ENCODE data around the gene CEP170B. TPM values are rescaled to one million over a fixed set of nuclear protein-coding genes. Genes with fewer than 3 reads are reported as not detected.

The CEP170B gene
- polyA plus RNA-seq, 2 donors = 19.8 to 37.5 TPM

DNA sequence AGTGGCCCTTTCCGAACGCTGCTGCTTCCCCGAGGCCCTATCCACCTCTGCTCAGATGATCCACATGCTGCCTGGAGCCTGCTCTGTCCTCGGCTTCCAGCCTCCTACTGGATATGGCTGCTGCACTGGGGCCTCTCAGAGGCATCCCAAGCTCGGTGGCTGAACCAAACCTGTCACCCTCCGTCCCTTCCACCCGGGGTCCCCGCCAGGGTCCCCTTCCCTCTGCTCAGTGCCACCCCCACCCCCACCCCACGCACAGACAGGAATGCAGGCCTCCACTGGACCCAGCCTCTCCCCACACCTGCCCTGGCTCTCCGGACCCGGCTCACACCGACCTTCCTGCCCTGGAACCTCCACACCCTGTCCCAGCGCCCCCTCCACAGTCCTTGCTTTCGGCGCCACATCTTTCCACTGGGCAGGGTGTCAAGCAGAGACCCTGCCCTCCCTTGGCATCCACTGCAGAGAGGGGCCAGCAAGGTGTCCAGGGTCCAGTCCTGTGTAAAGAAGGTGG is 6.1 kb downstream of the CEP170B start:
- H3K4me3 ChIP-seq (ENCODE audit: low read depth in 1 of 2, low read length in 2 of 2) = no peak overlapping the region
- H3K27me3 ChIP-seq (ENCODE audit: control insufficient read depth in 1 of 2, insufficient read depth in 2 of 2, low read length in 2 of 2) = no peaks in the 10 kb centered on the region
- 83 to 84% methylated on average over 15 of the region's 15 CpGs for WGBS, 2 donors
- H3K4me1 ChIP-seq (ENCODE audit: control insufficient read depth in 2 of 2, insufficient read depth in 2 of 2, low read length in 1 of 2) = peaks cover 19 to 54% of the 10 kb centered on the region in 2 donors
- H3K36me3 ChIP-seq (ENCODE audit: control insufficient read depth in 2 of 2, insufficient read depth in 2 of 2, low read length in 1 of 2) = peaks cover 0 to 16% of the 10 kb centered on the region in 2 donors
- H3K27ac ChIP-seq (ENCODE audit: low read depth in 2 of 2, low read length in 1 of 2) = no peak overlapping the region
- no peaks in the 10 kb centered on the region for H3K9me3 ChIP-seq (ENCODE audit: control insufficient read depth in 2 of 2, insufficient read depth in 1 of 2, low read depth in 1 of 2, low read length in 1 of 2)

DNA sequence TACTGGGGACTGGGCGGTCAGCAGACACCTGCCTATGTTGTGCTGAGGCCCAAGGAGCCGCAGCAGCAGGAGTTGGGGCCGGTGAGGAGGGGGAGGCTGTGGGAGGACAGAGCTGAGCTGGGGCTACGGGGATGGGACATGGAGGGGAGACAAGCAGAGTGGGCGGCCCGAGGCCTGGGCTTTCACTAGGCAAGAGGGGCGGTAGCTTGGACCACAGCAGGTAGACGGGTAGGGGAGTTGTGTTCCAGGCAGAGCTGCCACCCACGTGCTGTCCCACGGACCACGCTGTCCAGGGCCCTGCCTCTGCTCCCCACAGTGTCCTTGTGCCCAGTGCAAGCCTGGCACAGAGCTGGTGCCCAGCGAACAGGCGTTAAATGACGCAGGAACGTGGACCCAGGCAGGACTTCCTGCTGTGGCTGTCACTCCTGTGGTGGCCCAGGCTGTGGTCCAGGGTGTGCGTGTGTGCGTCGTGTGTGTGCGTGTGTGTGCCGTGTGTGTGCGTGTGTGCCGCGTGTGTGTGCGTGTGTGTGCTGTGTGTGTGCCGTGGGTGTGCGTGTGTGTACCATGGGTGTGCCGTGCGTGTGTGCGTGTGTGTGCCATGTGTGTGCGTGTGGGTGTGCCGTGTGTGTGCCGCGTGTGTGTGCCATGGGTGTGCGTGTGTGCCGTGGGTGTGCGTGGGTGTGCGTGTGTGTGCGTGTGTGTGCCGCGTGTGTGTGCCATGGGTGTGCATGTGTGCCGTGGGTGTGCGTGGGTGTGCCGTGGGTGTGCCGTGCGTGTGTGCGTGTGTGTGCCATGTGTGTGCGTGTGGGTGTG is 6.8 kb downstream of the CEP170B start:
- Histone ChIP-seq H3K36me3 (ENCODE audit: control insufficient read depth in 2 of 2, insufficient read depth in 2 of 2, low read length in 1 of 2) (peaks cover 0 to 16% of the 10 kb centered on the region in 2 donors), H3K4me3 (ENCODE audit: low read depth in 1 of 2, low read length in 2 of 2) (no peak overlapping the region), H3K9me3 (ENCODE audit: control insufficient read depth in 2 of 2, insufficient read depth in 1 of 2, low read depth in 1 of 2, low read length in 1 of 2) (no peaks in the 10 kb centered on the region), H3K4me1 (ENCODE audit: control insufficient read depth in 2 of 2, insufficient read depth in 2 of 2, low read length in 1 of 2) (peaks cover 12 to 47% of the 10 kb centered on the region in 2 donors), H3K27ac (ENCODE audit: low read depth in 2 of 2, low read length in 1 of 2) (no peak overlapping the region), H3K27me3 (ENCODE audit: control insufficient read depth in 1 of 2, insufficient read depth in 2 of 2, low read length in 2 of 2) (no peaks in the 10 kb centered on the region)
- WGBS, 2 donors = 82 to 83% methylated on average over 35 to 43 of the region's 47 CpGs

DNA sequence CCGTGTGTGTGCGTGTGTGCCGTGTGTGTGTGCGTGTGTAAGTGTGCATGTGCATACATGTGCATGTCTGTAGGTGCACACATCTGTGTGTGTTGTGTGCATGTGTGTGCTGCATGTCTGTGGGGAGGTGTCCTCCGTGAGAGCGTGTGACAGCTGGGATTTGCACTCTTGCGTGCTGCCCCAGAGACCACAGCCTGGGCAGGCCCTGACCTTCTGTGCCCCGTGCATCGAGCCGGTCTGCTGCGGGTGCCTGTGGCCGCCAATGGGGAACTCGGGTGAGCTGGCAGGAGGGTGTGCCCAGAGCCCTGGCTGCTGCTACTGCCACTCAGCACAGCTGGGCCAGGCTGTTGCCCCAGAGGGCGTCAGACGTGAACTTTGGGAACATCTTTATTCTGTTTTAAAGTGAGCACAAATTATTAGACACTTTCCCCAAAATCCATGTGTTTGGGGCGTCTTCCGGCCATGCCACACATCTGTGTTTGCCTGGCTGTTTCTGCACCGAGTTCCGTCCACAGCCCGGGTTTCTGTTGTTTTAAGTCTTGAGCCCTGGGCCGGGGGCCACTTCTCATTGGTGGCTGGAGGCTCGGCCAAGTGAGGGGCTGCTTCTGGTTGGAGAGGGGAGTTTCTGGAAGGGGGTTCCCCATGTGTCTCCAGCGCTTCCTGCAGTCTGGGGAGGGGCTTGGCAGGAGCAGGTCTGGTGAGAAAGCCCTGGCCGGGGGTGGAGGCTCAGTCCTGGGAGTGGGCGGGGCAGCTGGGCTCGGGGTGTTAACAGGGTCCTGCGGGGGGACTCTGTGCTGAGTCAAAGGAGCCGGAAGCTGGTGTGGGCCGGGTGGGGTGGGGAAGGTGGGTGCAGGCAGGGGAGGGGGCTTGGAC is 7.6 kb downstream of the CEP170B start:
- peaks cover 9 to 39% of the 10 kb centered on the region in 2 donors for H3K4me1 ChIP-seq (ENCODE audit: control insufficient read depth in 2 of 2, insufficient read depth in 2 of 2, low read length in 1 of 2)
- peak overlapping the region; percentile 61 to 85 for H3K27ac ChIP-seq (ENCODE audit: low read depth in 2 of 2, low read length in 1 of 2)
- no peaks in the 10 kb centered on the region for H3K9me3 ChIP-seq (ENCODE audit: control insufficient read depth in 2 of 2, insufficient read depth in 1 of 2, low read depth in 1 of 2, low read length in 1 of 2)
- peaks cover 0 to 16% of the 10 kb centered on the region in 2 donors for H3K36me3 ChIP-seq (ENCODE audit: control insufficient read depth in 2 of 2, insufficient read depth in 2 of 2, low read length in 1 of 2)
- H3K4me3 ChIP-seq (ENCODE audit: low read depth in 1 of 2, low read length in 2 of 2) = no peak overlapping the region
- no peaks in the 10 kb centered on the region for H3K27me3 ChIP-seq (ENCODE audit: control insufficient read depth in 1 of 2, insufficient read depth in 2 of 2, low read length in 2 of 2)
- 18 to 40% methylated on average over 27 to 29 of the region's 29 CpGs for WGBS, 2 donors

DNA sequence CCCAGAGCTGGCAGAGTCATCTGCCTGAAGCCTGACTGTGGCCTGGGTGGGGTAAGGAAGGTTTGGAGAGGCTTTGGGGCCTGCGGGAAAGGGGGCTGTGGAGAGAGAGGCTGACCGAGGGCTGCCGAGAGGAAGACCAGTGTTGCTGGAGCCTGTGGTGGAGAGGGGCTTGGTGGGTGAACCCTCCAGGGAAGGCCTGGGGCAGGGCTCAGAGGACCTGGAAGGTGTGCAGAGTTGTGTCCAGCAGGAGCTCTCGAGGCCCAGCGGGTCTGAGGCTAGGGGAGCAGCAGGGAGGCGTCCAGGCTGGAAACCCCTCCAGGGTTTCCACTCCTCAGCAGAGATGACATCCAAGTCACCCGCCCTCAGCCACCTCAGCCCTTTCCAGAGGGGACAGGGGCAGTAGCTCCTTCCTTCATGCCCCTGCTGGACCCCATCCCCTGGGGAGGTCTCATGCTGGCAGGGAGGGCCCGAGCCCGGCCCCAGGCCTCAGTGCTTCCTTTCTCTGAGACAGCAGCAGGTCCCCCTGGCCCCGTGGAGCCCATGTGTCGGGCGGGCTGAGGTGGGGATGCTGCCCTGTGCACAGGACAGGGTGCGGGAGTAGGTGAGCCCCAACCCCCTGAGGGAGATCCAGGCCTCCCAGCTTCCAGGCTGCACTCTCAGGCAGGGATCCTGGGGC is 8.4 kb downstream of the CEP170B start:
- 68 to 79% methylated on average over 13 of the region's 13 CpGs for WGBS, 2 donors
- H3K27ac ChIP-seq (ENCODE audit: low read depth in 2 of 2, low read length in 1 of 2) = peak overlapping the region; percentile 5 to 85
- H3K9me3 ChIP-seq (ENCODE audit: control insufficient read depth in 2 of 2, insufficient read depth in 1 of 2, low read depth in 1 of 2, low read length in 1 of 2) = no peaks in the 10 kb centered on the region
- H3K36me3 ChIP-seq (ENCODE audit: control insufficient read depth in 2 of 2, insufficient read depth in 2 of 2, low read length in 1 of 2) = peaks cover 0 to 24% of the 10 kb centered on the region in 2 donors
- H3K4me1 ChIP-seq (ENCODE audit: control insufficient read depth in 2 of 2, insufficient read depth in 2 of 2, low read length in 1 of 2) = peaks cover 9 to 39% of the 10 kb centered on the region in 2 donors
- no peaks in the 10 kb centered on the region for H3K27me3 ChIP-seq (ENCODE audit: control insufficient read depth in 1 of 2, insufficient read depth in 2 of 2, low read length in 2 of 2)
- no peak overlapping the region for H3K4me3 ChIP-seq (ENCODE audit: low read depth in 1 of 2, low read length in 2 of 2)

DNA sequence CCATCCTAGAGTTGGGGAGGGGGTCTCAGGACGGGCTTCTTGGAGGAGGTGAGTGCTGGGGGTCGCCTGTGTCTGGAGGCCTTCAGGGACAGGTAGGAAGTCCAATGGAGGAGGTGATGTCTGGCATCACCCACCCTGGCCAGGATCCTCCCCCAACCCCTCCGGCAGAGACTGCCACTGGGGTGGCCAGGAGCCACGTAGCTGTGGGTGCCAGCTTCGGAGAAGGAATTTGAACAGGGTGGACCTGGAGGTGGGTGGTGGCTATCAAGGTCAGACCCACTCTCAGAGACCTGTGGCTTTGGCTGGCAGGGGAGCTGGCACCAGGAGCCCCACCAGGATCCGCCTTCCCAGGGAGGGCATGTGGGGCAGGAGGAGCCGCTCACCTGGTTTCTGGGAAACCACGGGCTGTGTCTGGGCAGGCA is 9.1 kb downstream of the CEP170B start:
- Histone ChIP-seq H3K27me3 (ENCODE audit: control insufficient read depth in 1 of 2, insufficient read depth in 2 of 2, low read length in 2 of 2) (no peaks in the 10 kb centered on the region), H3K27ac (ENCODE audit: low read depth in 2 of 2, low read length in 1 of 2) (peak overlapping the region in 1 of 2 donors; percentile 38), H3K36me3 (ENCODE audit: control insufficient read depth in 2 of 2, insufficient read depth in 2 of 2, low read length in 1 of 2) (peaks cover 0 to 23% of the 10 kb centered on the region in 2 donors), H3K9me3 (ENCODE audit: control insufficient read depth in 2 of 2, insufficient read depth in 1 of 2, low read depth in 1 of 2, low read length in 1 of 2) (no peaks in the 10 kb centered on the region), H3K4me3 (ENCODE audit: low read depth in 1 of 2, low read length in 2 of 2) (no peak overlapping the region), H3K4me1 (ENCODE audit: control insufficient read depth in 2 of 2, insufficient read depth in 2 of 2, low read length in 1 of 2) (peaks cover 9 to 41% of the 10 kb centered on the region in 2 donors)
- WGBS, 2 donors = 46 to 53% methylated on average over 8 of the region's 8 CpGs

DNA sequence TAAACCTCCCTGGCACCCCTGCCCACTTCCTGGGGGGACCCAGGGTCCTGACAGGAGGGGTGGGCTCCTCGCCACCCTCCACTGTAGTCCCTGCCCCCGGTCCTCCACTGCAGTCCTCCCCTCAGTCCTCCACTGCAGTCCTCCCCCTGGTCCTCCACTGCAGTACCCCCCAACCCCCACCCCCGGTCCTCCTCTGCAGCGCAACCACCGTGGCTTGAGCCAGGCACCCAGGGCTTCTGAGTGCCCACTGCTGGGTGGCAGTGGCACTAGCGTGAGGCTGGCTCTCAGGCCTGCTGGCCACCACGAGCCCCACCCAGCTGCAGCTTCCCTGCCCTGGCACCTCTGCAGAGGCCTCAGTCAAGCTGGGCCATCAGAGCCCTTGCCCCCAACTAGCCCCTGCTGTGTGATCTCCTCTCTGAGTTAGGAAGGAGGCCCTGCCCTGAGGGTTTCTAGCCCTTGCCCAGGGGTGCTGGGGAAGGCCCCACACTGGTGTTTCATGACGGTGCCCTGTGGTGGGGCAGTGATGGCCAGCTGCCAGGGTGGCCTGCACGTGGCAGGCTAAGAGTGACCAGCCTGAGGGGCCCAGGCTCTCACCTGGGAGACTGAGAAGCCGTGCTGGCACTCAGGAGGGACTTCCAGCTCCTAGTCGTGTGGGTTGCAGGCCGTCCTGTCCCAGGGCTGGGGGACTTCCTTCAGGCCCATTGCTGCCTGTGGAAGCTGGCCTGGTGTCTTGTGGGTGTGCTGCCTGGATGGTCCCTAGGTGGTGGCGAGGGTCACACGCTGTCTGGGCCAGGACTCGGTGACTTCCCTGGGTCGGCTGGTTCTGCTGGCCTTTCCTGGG is 9.7 kb downstream of the CEP170B start:
- Histone ChIP-seq H3K4me3 (ENCODE audit: low read depth in 1 of 2, low read length in 2 of 2) (no peak overlapping the region), H3K36me3 (ENCODE audit: control insufficient read depth in 2 of 2, insufficient read depth in 2 of 2, low read length in 1 of 2) (peaks cover 0 to 25% of the 10 kb centered on the region in 2 donors), H3K4me1 (ENCODE audit: control insufficient read depth in 2 of 2, insufficient read depth in 2 of 2, low read length in 1 of 2) (peaks cover 9 to 38% of the 10 kb centered on the region in 2 donors), H3K9me3 (ENCODE audit: control insufficient read depth in 2 of 2, insufficient read depth in 1 of 2, low read depth in 1 of 2, low read length in 1 of 2) (no peaks in the 10 kb centered on the region), H3K27ac (ENCODE audit: low read depth in 2 of 2, low read length in 1 of 2) (peak overlapping the region in 1 of 2 donors; percentile 38), H3K27me3 (ENCODE audit: control insufficient read depth in 1 of 2, insufficient read depth in 2 of 2, low read length in 2 of 2) (no peaks in the 10 kb centered on the region)
- 70 to 73% methylated on average over 16 of the region's 16 CpGs for WGBS, 2 donors

DNA sequence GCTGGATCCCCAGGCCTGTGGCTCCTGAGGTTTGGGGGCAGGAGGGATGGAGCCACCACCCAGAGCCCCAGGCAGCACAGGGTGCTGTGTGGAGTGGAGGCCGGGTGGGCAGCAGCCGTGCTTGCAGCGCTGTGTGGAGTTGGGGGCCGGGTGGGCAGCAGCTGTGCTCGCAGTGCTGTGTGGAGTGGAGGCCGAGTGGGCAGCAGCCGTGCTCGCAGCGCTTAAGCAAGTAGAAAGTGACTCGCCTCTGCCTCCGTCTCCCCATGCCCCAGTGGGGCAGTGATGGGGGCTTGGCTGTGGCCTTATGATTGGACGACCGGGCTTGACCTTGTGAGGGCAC is 10.3 kb downstream of the CEP170B start:
- no peak overlapping the region for H3K27ac ChIP-seq (ENCODE audit: low read depth in 2 of 2, low read length in 1 of 2)
- no peaks in the 10 kb centered on the region for H3K9me3 ChIP-seq (ENCODE audit: control insufficient read depth in 2 of 2, insufficient read depth in 1 of 2, low read depth in 1 of 2, low read length in 1 of 2)
- H3K4me1 ChIP-seq (ENCODE audit: control insufficient read depth in 2 of 2, insufficient read depth in 2 of 2, low read length in 1 of 2) = peaks cover 9 to 38% of the 10 kb centered on the region in 2 donors
- no peaks in the 10 kb centered on the region for H3K27me3 ChIP-seq (ENCODE audit: control insufficient read depth in 1 of 2, insufficient read depth in 2 of 2, low read length in 2 of 2)
- WGBS, 2 donors = 92 to 93% methylated on average over 13 of the region's 13 CpGs
- peaks cover 0 to 29% of the 10 kb centered on the region in 2 donors for H3K36me3 ChIP-seq (ENCODE audit: control insufficient read depth in 2 of 2, insufficient read depth in 2 of 2, low read length in 1 of 2)
- no peak overlapping the region for H3K4me3 ChIP-seq (ENCODE audit: low read depth in 1 of 2, low read length in 2 of 2)

DNA sequence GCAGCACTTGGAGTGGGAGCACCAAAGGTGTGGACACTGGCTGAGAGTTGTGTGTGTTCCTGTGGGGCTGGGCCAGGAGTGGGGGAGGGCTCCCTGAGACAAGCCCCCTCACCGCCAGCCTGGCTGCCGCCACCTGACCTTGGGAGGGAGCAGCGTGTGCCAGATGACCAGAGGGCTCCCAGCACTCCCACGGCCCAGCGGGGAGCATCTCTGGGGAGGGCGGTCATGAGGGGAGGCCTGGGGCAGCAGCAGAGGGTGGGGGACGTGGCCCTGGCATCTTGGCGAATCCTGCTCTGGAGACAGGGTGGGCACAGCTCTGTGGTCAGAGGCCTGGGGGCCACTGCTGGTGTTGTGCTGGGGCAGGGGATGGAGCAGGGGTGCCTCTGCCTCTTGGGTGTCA is 10.7 kb downstream of the CEP170B start:
- H3K36me3 ChIP-seq (ENCODE audit: control insufficient read depth in 2 of 2, insufficient read depth in 2 of 2, low read length in 1 of 2) = peaks cover 0 to 31% of the 10 kb centered on the region in 2 donors
- 88 to 93% methylated on average over 7 to 8 of the region's 8 CpGs for WGBS, 2 donors
- no peak overlapping the region for H3K27ac ChIP-seq (ENCODE audit: low read depth in 2 of 2, low read length in 1 of 2)
- no peak overlapping the region for H3K4me3 ChIP-seq (ENCODE audit: low read depth in 1 of 2, low read length in 2 of 2)
- H3K9me3 ChIP-seq (ENCODE audit: control insufficient read depth in 2 of 2, insufficient read depth in 1 of 2, low read depth in 1 of 2, low read length in 1 of 2) = no peaks in the 10 kb centered on the region
- no peaks in the 10 kb centered on the region for H3K27me3 ChIP-seq (ENCODE audit: control insufficient read depth in 1 of 2, insufficient read depth in 2 of 2, low read length in 2 of 2)
- peaks cover 9 to 38% of the 10 kb centered on the region in 2 donors for H3K4me1 ChIP-seq (ENCODE audit: control insufficient read depth in 2 of 2, insufficient read depth in 2 of 2, low read length in 1 of 2)
